Measurements from ENCODE around the gene KLK2. TPM values are rescaled to one million over a fixed set of nuclear protein-coding genes. Genes with fewer than 3 reads are reported as not detected.

The KLK2 gene
- total RNA-seq, 4 donors from 2014 or later: not detected

- no peak for DNase-seq (ENCODE audit: low spot score)
- TF ChIP-seq CTCF (IDR thresholded peaks at IDR 0.05): no peak
- ATAC-seq (ENCODE audit: low FRiP score): no peak
Measured at GRCh38 chr19:50911206-50912101, 38.2 kb downstream of the KLK2 start, which contains the start of gene KLK4. TSS of gene KLK4 (minus strand) at chr19:50911395. CDS start at chr19:50910738, 657 bp downstream.

- ATAC-seq (ENCODE audit: low FRiP score) (no peak), DNase-seq (ENCODE audit: low spot score) (no peak)
- no peak for TF ChIP-seq CTCF (IDR thresholded peaks at IDR 0.05)
Measured at GRCh38 chr19:50912102-50912599, 38.9 kb downstream of the KLK2 start.

- no peak for TF ChIP-seq CTCF (IDR thresholded peaks at IDR 0.05)
- DNase-seq (ENCODE audit: low spot score) (no peak), ATAC-seq (ENCODE audit: low FRiP score) (no peak)
Measured at GRCh38 chr19:50912727-50913716, 39.8 kb downstream of the KLK2 start.

GRCh38 chr19:50916069-50916468 is 42.8 kb downstream of the KLK2 start:
- no peak for TF ChIP-seq CTCF (IDR thresholded peaks at IDR 0.05)
- ATAC-seq (ENCODE audit: low FRiP score) (no peak), DNase-seq (ENCODE audit: low spot score) (no peak)

- TF ChIP-seq CTCF (IDR thresholded peaks at IDR 0.05): no peak
- ATAC-seq (ENCODE audit: low FRiP score): no peak
- no peak for DNase-seq (ENCODE audit: low spot score)
Measured at GRCh38 chr19:50921426-50922316, 48.4 kb downstream of the KLK2 start.

GRCh38 chr19:50922317-50922853 is 49.1 kb downstream of the KLK2 start:
- DNase-seq (ENCODE audit: low spot score): peak; percentile 42
- ATAC-seq (ENCODE audit: low FRiP score): peak; percentile 93
- peak in 2 of 3 donors; percentile 4 to 47 for TF ChIP-seq CTCF (IDR thresholded peaks at IDR 0.05)
